Type B pancreatic cell (in vitro differentiated cells): ENCODE data around the gene ZNF652. TPM values are rescaled to one million over a fixed set of nuclear protein-coding genes. Genes with fewer than 3 reads are reported as not detected.
"Not testable (repeated sequence)": the region's sequence is repeated elsewhere in the genome, so short reads cannot be mapped to it uniquely, and the experiment has no call there.

Experiments used
- DNase-seq: peaks from one replicate; pipeline ENCODE4 v3.0.0; 2021; ENCODE audit warnings: mixed read lengths; ENCODE audit not compliant: unreplicated experiment; ENCODE audit errors: extremely low spot score
- H3K27ac Mint-ChIP-seq: 2 replicates; pipeline ENCODE4 v1.8.0; 2021; ENCODE audit warnings: mild to moderate bottlenecking, mixed read lengths
- H3K27me3 Mint-ChIP-seq: 2 replicates; pipeline ENCODE4 v1.8.0; 2021; ENCODE audit warnings: mixed read lengths
- H3K36me3 Mint-ChIP-seq: 2 replicates; pipeline ENCODE4 v1.8.0; 2021; ENCODE audit warnings: mixed read lengths
- H3K4me1 Mint-ChIP-seq: one replicate; pipeline ENCODE4 v1.8.0; 2021; ENCODE audit warnings: mixed read lengths; ENCODE audit not compliant: unreplicated experiment
- H3K4me3 Mint-ChIP-seq: 2 replicates; pipeline ENCODE4 v1.8.0; 2021; ENCODE audit warnings: mild to moderate bottlenecking, mixed read lengths
- H3K9me3 Mint-ChIP-seq: 2 replicates; pipeline ENCODE4 v1.8.0; 2021; ENCODE audit warnings: mixed read lengths
- CTCF ChIP-seq: fragments of 200-600 bp; sonication (generic); conservative IDR thresholded peaks from 2 replicates; pipeline ENCODE4 v1.5.0; 2021; ENCODE audit warnings: antibody characterized with exemption, mild to moderate bottlenecking
- total RNA-seq: library from RNA; stranded (reverse); gene quantifications from 2 replicates; pipeline ENCODE4 v1.2.1, GENCODE V29; 2021; ENCODE audit warnings: low replicate concordance

Gene ZNF652
- total RNA-seq, 1 donor from 2014 or later = 39.6 TPM

GRCh38 chr17:49399995-49400394, 37.9 kb upstream of the ZNF652 start:
- Mint-ChIP-seq H3K27ac (no peak overlapping the region), H3K4me1 (peaks cover 34% of the 10 kb centered on the region), H3K27me3 (peaks cover 2% of the 10 kb centered on the region), H3K36me3 (peaks cover 12% of the 10 kb centered on the region), H3K4me3 (no peak overlapping the region), H3K9me3 (no peaks in the 10 kb centered on the region)
- TF ChIP-seq CTCF = no peak
- DNase-seq = no peak

- H3K9me3 Mint-ChIP-seq = no peaks in the 10 kb centered on the region
Measured at GRCh38 chr17:49397586-49397985, 35.5 kb upstream of the ZNF652 start.

GRCh38 chr17:49393491-49394255, 31.6 kb upstream of the ZNF652 start:
- Mint-ChIP-seq H3K9me3 (no peaks in the 10 kb centered on the region), H3K27ac (no peak overlapping the region), H3K4me3 (no peak overlapping the region), H3K36me3 (no peaks in the 10 kb centered on the region), H3K4me1 (peaks cover 21% of the 10 kb centered on the region), H3K27me3 (peaks cover 4% of the 10 kb centered on the region)
- TF ChIP-seq CTCF = no peak
- DNase-seq = no peak

More at GRCh38 chr17:49397586-49397985, 35.5 kb upstream of the ZNF652 start:
- no peak for TF ChIP-seq CTCF
- Mint-ChIP-seq H3K27me3 (peaks cover 4% of the 10 kb centered on the region), H3K4me1 (peaks cover 27% of the 10 kb centered on the region), H3K27ac (no peak overlapping the region), H3K36me3 (peaks cover 9% of the 10 kb centered on the region), H3K4me3 (no peak overlapping the region)
- no peak for DNase-seq

GRCh38 chr17:49390548-49391324, 28.7 kb upstream of the ZNF652 start:
- no peak overlapping the region for H3K4me3 Mint-ChIP-seq

GRCh38 chr17:49389514-49390347, 27.7 kb upstream of the ZNF652 start:
- H3K4me1 Mint-ChIP-seq = peaks cover 20% of the 10 kb centered on the region
- H3K9me3 Mint-ChIP-seq, H3K36me3 Mint-ChIP-seq, H3K27me3 Mint-ChIP-seq, DNase-seq: not testable (repeated sequence)
- H3K4me3 Mint-ChIP-seq = peak overlapping the region; percentile 33
- peak overlapping the region; percentile 69 for H3K27ac Mint-ChIP-seq

More at GRCh38 chr17:49390548-49391324, 28.7 kb upstream of the ZNF652 start:
- no peaks in the 10 kb centered on the region for H3K9me3 Mint-ChIP-seq
- TF ChIP-seq CTCF = no peak
- H3K27ac Mint-ChIP-seq = peak overlapping the region; percentile 69
- H3K27me3 Mint-ChIP-seq = peaks cover 13% of the 10 kb centered on the region
- H3K36me3 Mint-ChIP-seq = no peaks in the 10 kb centered on the region
- H3K4me1 Mint-ChIP-seq = peaks cover 25% of the 10 kb centered on the region
- DNase-seq = no peak
